Kidney epithelial cell (primary cell): ENCODE data around the gene COPE. TPM values are rescaled to one million over a fixed set of nuclear protein-coding genes. Genes with fewer than 3 reads are reported as not detected.
"Not testable (repeated sequence)": the region's sequence is repeated elsewhere in the genome, so short reads cannot be mapped to it uniquely, and the experiment has no call there.

ENCODE experiments used
- DNase-seq: peaks from one replicate; pipeline ENCODE4 v3.0.0-alpha.2; 2010; ENCODE audit warnings: low read depth
- H3K27me3 ChIP-seq: 2 replicates; pipeline ENCODE4 v1.6.0; 2011; ENCODE audit warnings: low read length; ENCODE audit not compliant: control insufficient read depth, insufficient read depth
- H3K36me3 ChIP-seq: 2 replicates; pipeline ENCODE4 v1.5.1; 2011; ENCODE audit warnings: low read length; ENCODE audit not compliant: control insufficient read depth, insufficient read depth
- H3K4me3 ChIP-seq: 2 replicates; pipeline ENCODE4 v1.5.1; 2011; ENCODE audit warnings: low read depth, mild to moderate bottlenecking, control low read depth, low read length
- total RNA-seq: library from RNA; depleted of rRNA; stranded (reverse); fragments of >200 nt; gene quantifications from 2 replicates; pipeline ENCODE4 v1.2.3, GENCODE V29; 2015
- TF ChIP-seq, protein P1 (sequence below): IDR thresholded peaks from 2 replicates; pipeline ENCODE4 v1.5.1; 2011; ENCODE audit warnings: mild to moderate bottlenecking, moderate library complexity, low read length, control low read depth, inconsistent platforms; ENCODE audit not compliant: insufficient read depth, poor library complexity, severe bottlenecking

COPE gene
- total RNA-seq, 1 donor from 2014 or later, result 437 TPM

DNA sequence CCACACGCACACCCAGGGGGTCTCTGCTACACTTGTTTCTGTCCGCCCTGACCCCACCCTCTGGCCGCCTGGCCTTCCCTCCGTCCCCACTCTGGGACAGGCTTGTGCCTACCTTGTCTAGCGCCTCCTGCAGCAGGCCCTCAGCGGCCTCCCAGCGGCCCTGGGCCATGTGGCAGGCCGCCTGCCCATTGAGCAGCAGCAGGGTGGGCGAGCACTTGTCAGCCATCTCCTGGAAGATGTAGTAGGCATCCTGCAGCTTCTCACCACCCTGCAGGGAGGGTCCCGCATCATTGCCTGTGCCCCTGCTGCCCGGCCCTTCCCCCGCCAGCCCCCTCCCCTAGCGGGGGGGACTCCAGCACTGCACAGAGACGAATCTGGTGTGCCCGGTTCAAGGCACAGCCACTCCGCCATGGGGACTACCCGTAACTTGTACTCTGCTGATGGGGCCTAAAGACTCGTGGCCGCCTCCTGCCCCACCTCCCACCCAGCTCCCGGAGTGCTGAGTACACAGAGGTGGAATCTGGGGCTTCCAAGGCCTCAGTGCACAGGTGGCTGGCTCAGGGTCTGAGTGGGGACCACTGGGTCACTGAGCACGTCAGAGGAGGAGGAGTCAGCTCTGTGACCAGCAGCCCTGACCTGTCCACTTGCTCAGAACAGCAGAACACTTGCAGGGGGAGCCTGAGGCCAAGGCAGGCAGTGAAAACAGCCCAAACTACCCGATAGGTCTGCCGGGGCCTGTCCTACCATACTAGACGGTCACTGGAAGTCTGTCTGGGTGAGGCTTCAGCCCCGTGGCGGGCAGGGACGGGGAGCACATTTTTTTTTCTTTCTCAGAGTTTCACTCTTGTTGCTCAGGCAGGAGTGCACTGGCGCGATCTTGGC lies 15.8 kb downstream of the COPE start:
- no peak for DNase-seq
- TF ChIP-seq, protein P1, sequence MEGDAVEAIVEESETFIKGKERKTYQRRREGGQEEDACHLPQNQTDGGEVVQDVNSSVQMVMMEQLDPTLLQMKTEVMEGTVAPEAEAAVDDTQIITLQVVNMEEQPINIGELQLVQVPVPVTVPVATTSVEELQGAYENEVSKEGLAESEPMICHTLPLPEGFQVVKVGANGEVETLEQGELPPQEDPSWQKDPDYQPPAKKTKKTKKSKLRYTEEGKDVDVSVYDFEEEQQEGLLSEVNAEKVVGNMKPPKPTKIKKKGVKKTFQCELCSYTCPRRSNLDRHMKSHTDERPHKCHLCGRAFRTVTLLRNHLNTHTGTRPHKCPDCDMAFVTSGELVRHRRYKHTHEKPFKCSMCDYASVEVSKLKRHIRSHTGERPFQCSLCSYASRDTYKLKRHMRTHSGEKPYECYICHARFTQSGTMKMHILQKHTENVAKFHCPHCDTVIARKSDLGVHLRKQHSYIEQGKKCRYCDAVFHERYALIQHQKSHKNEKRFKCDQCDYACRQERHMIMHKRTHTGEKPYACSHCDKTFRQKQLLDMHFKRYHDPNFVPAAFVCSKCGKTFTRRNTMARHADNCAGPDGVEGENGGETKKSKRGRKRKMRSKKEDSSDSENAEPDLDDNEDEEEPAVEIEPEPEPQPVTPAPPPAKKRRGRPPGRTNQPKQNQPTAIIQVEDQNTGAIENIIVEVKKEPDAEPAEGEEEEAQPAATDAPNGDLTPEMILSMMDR, result no peak
- no peaks in the 10 kb centered on the region for H3K27me3 ChIP-seq
- no peak overlapping the region for H3K4me3 ChIP-seq
- H3K36me3 ChIP-seq, result peaks cover 2% of the 10 kb centered on the region

DNA sequence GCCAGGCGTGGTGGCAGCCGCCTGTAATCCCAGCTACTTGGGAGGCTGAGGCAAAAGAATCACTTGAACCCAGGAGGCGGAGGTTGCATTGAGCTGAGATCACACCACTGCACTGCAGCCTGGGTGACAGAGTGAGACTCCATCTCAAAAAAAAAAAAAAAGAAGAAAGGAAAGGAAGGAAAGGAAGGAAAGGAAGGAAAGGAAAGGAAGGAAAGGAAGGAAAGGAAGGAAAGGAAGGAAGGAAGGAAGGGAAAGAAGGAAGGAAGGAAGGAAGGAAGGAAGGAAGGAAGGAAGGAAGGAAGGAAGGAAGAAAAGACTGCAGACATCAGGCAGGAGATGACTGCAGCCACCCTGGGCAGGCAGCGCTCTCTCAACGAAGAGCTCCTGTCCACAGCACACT lies 16.7 kb downstream of the COPE start:
- not testable (repeated sequence) for DNase-seq, H3K36me3 ChIP-seq, H3K4me3 ChIP-seq, H3K27me3 ChIP-seq

GRCh38 chr19:18901491-18901890 lies 17.7 kb downstream of the COPE start:
- peaks cover 2% of the 10 kb centered on the region for H3K36me3 ChIP-seq
- TF ChIP-seq, protein P1, result no peak

GRCh38 chr19:18900700-18901481 lies 18.3 kb downstream of the COPE start:
- no peak for DNase-seq
- peaks cover 2% of the 10 kb centered on the region for H3K36me3 ChIP-seq
- TF ChIP-seq, protein P1, result no peak
- no peak overlapping the region for H3K4me3 ChIP-seq
- peaks cover 7% of the 10 kb centered on the region for H3K27me3 ChIP-seq

More at GRCh38 chr19:18901491-18901890, 17.7 kb downstream of the COPE start:
- Histone ChIP-seq H3K27me3 (peaks cover 5% of the 10 kb centered on the region), H3K4me3 (no peak overlapping the region)
- DNase-seq, result no peak

DNA sequence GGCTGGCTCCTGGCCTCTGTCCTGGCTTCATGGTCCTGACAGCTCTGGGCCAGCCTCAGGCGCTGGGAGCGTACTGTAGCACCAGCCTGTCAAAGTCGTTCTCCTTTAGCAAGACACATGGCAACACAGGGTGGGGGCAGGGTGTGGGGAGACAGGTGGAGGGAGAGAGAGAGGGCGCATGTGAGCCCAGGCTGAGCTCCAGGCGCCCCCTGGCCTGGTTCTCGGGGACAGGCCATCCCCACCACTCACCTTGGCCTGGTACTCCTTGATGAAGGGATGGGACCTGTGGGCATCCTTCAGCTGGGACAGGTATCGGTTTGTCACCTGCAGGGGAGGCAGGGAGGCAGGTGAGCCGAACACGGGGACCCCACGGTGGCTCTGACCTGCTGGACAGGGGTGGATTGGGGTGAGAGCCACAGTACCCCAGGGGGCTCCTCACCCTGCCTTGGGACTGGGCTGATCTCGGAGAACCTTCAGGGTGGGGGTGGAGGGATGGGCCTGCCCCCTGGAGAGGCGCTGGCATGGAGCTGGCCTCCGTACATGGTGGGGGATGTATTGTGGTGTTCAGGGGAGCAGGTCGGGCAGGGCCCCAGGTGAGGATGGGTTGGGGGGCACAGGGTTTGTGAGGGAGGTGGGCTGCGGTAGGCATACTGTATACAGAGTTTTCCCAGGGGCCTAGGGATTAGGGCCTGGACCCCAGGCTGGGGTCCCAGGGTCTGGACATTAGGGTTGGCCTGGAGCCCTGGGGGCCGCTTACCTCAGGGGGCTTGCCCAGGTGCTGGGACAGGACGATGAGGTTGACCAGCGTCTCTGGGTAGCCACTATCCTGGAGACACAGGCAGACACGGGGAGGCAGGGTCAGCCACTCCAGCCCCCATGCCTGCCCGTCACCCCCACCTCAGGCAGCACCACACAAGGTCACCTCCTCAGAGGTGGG lies 19.3 kb downstream of the COPE start:
- no peak for DNase-seq
- TF ChIP-seq, protein P1, result no peak
- H3K36me3 ChIP-seq, result no peaks in the 10 kb centered on the region
- H3K4me3 ChIP-seq, result no peak overlapping the region
- H3K27me3 ChIP-seq, result peaks cover 14% of the 10 kb centered on the region
